ENCODE measurements around the gene GATM.

DNA sequence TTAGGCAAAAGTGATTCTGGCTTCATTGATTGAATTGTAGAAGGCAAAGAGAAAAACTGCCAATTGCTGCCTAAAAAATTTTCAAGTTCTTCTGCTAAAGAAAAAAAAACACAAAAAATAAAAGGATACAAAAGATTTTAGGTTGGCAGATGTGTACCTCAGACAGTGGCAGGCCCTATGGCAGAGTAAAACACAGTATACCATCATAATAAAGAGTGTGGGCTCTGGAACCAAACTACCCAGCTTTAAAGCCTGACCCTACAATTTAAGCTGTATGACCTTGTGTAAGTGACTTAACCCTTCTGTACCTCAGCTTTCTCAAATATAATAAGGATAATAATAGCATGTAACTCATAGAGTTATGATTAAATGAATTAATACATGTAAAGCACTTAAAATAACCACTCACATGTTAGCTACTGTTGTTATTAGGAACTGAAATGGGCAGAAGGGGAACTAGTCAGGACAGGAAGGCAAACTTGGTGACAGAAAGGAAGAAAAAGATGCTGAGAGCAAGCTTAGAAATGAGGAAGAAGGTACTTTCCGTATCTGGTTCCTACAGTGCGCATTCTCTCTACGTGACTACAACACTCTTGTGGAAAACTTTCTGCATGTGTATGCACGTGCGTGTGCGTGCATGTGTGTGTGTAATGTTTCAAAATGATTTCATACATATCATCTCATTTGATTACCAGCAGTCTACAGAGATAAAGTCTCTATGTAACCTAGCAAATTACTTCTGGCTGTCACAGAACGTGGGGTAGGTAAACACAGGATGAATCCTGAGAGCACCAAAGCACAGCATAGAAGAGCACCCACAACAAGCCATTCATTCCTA, 13.6 kb upstream of the GATM start:
- TF ChIP-seq, protein P1, sequence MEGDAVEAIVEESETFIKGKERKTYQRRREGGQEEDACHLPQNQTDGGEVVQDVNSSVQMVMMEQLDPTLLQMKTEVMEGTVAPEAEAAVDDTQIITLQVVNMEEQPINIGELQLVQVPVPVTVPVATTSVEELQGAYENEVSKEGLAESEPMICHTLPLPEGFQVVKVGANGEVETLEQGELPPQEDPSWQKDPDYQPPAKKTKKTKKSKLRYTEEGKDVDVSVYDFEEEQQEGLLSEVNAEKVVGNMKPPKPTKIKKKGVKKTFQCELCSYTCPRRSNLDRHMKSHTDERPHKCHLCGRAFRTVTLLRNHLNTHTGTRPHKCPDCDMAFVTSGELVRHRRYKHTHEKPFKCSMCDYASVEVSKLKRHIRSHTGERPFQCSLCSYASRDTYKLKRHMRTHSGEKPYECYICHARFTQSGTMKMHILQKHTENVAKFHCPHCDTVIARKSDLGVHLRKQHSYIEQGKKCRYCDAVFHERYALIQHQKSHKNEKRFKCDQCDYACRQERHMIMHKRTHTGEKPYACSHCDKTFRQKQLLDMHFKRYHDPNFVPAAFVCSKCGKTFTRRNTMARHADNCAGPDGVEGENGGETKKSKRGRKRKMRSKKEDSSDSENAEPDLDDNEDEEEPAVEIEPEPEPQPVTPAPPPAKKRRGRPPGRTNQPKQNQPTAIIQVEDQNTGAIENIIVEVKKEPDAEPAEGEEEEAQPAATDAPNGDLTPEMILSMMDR (optimal IDR thresholded peaks at IDR 0.05 in 1 of 3, IDR thresholded peaks at IDR 0.05 in 1 of 3, conservative IDR thresholded peaks at IDR 0.05 in 1 of 3; ENCODE audit: extremely low read depth in 1 of 3, insufficient read depth in 2 of 3, low read length in 3 of 3), result no peak
- no peak for TF ChIP-seq EZH2 (IDR thresholded peaks at IDR 0.05; ENCODE audit: low read length)
